ENCODE measurements around the gene ATP1A1.

The ATP1A1 gene

DNA sequence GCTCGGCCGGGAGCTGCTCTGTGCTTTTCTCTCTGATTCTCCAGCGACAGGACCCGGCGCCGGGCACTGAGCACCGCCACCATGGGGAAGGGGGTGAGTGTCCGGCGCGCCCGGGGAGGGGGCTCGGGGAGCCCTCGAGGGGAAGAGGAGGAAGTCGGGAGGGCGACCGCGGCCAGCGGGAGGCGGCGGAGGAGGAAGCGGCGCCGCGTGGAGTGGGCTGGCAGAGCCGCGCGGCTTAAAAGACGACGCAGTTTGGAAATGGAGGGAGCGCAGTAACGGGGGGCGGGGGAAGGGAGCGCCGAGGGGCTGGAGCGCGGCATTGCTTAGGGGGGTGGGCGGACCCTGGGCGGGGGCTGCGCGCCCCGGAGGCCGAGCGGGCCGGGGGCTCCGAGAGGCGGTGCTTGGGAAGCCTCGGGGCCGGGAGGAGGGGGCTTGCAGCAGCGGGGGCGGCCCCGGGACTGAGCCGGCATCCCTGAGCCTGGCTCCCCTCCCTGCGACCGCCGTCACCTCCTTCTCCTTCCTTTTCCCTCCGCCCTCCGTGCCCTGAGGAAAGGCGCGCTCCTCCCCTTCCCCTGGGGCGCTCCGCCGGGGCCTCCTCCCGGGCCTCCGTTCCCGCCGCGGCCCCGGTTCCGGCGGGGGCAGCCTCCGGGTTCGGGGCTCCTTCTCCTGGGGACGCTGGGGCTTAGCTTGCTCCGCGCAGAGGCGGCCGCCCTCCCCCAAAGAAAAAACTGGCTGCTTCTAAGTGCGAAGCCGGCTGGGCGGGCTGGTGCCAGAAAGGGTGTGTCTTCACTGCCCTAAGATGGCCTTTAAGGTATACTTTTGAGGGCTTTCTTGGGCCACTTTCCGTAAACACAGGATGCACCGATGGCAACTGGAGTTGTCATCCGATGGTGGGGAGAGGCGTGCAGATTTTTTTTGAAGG lies 648 bp downstream of the ATP1A1 start:
- DNase-seq: peak; percentile 58

- DNase-seq: no peak
These were observed 1.5 kb downstream of the ATP1A1 start for GRCh38 chr1:116374353-116375147.

DNA sequence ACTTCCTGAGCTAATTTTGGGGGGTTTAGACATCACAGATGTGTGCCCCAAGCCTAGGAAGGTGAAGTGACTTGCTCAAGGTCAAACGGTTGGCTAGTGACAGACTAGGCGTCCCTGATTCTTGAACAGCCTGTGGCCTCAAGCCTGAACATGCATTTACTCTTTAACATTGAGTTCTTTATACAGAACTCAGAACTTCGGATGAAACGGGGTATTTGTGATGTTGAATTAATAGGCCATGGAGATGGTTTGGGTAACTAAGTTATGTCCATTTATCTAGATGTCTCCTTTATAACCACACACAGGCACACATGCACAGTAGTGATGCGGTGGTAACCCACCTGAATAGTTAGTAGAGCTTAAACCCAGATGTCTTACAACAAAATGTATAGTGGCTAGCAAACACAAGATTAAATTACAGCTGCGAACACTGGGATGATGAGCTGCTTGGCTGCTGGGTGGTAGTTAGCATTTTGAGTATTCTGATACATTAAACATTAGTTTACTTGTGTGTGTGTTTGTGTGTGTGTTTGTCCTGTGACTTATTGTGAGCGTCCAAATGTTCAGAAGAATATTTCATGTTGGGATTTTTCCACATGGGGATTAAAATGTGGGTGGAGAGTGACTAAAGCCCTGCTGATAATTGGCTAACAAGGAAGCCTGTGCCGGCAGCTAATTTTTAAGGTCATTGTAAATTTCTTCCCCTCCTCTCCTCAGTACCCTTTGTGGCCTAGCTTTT lies 2.3 kb downstream of the ATP1A1 start:
- DNase-seq: peak; percentile 74

- DNase-seq: peak; percentile 82
These were observed 3.1 kb downstream of the ATP1A1 start for GRCh38 chr1:116375887-116376728.

DNA sequence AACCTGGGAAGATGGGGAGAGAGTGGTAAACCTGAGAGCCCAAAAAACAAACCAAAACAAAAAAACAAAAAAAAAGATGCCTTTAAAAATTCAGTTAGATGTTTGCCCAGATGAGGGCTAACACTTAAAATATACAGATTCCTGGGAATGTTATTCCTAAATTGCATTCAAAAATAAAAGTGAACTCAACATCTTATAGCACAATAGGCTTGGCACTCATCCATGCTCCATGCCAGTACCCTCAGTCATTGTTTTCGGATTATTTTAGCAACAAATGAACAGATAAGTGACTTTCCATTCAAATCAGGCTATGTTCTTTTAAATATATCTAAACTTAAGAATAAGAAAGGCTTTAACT lies 3.7 kb downstream of the ATP1A1 start:
- no peak for DNase-seq

DNA sequence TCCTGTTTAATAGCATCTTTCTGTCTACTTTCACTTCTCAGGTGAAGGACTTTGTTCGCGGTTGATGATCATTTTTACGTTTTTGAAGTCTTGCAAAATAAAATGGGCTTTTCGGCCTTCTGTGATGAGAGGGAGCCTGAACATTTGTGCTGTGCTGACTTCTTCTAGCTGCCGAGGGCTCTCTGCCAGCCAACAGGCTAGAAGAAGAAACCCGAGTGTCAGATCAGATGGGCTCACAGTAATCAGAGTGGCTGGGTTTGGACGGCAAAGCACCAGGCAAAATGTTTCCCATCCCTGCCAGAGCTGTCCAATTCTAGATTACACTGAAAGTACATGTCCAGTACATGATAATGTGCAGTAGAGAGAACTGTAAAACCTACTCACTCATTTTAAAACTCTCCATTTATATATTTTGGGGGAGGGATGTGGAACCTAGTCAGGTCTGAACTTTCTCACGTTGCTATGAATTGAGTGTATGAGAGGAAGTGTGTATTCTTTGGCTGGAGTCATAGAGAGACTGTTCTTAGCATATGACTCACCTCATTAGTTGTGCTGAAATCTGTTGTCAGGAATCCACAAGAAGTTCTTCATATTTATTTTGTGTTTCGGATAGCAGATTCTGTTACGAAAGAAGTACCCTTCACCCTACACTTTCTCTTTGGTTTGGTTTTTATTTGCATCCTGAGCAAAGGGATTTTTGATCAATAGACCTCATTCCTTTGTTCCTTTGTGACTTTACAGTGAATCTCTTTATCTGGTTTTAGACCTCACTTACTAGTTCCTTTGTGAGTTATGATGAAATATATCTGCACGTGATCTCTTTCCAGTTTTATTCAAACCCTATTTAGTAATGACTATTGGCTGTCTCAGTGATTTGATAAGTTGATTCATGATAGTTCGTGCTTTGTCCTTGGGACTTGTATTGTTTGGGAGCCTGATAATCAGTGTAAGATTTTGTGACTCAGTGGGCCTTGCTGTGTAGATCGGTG lies 4.8 kb downstream of the ATP1A1 start:
- DNase-seq: peak; percentile 96

DNA sequence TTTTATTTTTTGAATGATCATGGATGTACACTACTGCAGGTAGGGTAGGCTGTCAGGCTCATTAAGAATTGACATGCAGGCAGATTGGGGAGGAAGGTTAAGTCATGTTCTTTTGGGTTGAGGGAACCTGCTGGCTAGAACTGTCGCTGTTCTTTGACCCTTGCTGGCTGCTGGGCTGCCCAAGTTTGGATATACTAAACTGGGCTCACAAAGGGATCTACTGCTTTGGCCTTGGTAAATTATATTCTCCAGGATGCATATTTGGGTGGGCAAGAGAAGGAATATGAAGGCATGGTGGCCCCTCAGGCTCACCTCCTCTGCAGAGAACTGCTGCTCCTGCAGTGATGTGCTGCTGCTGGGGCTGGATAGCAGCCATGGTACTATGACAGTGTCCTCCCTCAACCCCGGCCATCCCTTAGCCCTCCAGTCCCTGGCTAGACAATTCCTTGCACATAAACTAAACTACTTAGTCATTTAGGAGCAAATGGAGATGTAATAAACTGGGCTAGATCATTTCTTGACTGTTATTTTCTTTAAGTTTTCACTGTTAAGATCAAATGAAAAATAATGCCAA lies 6.1 kb downstream of the ATP1A1 start:
- DNase-seq: no peak

- DNase-seq: no peak
These were observed 6.8 kb downstream of the ATP1A1 start for GRCh38 chr1:116379674-116380498.

- DNase-seq: peak; percentile 92
These were observed 7.6 kb downstream of the ATP1A1 start for GRCh38 chr1:116380499-116381242.

DNA sequence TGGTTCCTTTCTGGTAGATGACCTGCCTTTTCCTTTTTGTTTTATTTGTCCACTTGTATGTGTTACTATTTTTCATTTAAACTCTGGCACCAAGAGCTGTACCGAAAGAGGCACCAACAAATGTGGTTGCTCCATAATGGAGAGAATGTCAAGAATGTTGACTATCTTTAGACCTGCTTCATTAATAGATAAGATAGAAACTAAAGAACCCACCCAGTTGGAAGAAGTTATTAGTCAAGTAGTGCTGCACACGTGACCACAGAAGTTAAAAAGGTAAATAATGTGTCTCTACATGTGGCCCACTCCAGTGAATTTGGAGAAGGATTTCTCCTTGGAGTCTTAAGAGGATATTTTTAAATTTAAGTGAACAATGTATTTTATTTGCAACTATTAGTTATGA lies 9.3 kb downstream of the ATP1A1 start:
- no peak for DNase-seq

GRCh38 chr1:116382857-116383483 lies 9.9 kb downstream of the ATP1A1 start:
- DNase-seq: no peak

- no peak for DNase-seq
These were observed 13.0 kb downstream of the ATP1A1 start for GRCh38 chr1:116386042-116386441.

DNA sequence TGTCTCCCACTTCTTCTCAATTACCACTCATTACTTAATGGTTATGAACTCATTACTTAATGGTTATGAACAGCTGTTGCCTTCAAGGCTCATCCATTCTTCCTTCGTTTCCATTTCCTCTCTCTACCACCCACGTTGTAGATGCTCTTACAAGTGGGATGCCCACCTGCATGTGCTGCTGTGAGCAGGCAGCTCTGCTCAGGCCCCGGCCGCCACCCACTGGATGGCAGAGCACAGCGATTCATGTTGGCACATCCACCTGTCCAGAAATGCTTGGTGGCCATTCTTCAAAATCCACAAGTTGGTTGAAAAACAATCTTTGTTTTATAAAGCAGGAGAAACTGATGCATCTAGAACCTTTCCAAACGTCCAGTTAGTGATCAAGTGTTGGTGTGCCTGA lies 14.5 kb downstream of the ATP1A1 start:
- no peak for DNase-seq

- no peak for DNase-seq
These were observed 15.1 kb downstream of the ATP1A1 start for GRCh38 chr1:116388122-116388521.

GRCh38 chr1:116389013-116389412 lies 16.0 kb downstream of the ATP1A1 start:
- DNase-seq: no peak

- DNase-seq: no peak
These were observed 16.6 kb downstream of the ATP1A1 start for GRCh38 chr1:116389686-116390085.

- DNase-seq: no peak
These were observed 17.2 kb downstream of the ATP1A1 start for GRCh38 chr1:116390195-116390594.

- no peak for DNase-seq
These were observed 18.1 kb downstream of the ATP1A1 start for GRCh38 chr1:116391185-116391584.
